Germinal center (tissue), 1 donor: ENCODE measurements around the gene SNX13.

Source experiments
- DNase-seq: peaks from one replicate; pipeline ENCODE4 v3.0.0; 2012; ENCODE audit warnings: mixed read lengths, low spot score

Gene SNX13

DNA sequence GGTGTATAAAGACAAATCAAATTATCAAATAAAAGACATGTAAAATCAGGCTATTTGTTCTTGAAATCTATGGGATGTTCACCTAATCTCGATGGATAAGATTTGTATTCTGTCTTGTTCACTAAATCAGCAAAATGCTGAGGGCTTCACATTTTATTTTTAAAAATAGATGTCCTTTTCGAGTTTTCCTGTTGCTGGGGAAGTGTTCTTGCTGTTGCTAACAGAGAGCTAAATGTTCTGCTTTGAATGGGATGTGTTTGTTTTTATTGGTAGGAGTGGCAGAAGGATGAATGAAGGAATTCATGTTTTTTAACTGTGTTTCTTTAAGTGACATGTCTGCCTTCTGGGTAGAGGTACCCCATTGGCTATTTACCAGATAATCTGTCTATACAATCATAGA lies 7.3 kb upstream of the SNX13 start:
- no peak for DNase-seq

DNA sequence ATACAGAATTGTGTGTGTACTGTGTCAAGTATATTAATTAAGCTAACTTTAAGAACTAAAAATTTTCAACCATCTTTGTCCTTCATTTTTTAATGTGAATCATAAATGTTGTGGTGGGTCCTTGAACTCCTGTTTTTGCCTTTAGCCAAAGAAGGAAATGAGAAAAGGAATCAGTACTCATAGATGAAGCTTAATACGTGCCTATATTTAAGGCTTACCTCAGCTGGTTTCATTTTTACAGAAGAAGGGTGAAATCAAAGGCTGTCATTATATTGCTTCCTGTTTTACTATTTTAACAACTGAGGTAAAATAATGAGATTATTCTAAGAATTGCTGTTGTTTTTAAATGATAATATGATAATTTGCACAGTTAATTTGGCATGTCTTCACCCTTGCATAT lies 6.3 kb upstream of the SNX13 start:
- DNase-seq = peak; percentile 25

DNA sequence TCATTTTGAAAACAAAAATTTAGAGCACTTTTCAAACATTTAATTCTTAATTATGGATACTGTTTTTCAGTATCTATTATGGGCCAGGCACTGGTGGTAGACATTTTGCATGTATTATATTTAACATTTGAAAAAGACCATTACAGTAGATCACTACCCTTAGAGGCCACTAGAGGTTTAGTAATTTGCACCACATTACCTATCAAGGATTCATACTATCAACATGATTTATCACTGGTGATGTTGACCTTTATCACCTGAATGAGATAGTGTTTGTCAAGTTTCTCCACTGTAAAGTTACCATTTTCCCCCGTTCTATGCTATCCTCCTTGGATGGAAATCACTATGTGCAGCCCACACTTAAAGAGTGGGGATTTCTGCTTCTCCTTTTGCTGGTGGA lies 4.4 kb upstream of the SNX13 start:
- peak; percentile 10 for DNase-seq

DNA sequence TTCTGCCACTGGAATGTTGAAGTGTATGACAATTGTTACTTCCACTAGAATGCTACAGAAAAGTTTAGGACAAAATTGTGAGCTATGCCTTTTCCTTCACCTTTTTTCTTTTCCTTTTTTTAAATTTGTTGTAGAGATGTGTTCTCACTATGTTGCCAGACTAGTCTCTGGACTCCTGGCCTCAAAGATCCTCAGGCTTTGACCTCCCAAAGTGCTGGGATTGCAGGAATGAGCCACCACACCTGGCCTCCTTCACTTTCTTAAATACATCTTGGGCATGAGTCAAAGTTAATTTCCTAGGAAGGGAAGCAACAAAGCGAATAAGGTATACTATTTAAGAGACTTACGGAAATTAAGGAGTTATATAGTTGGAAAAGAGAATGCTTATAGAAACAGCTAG lies 2.7 kb upstream of the SNX13 start:
- no peak for DNase-seq

DNA sequence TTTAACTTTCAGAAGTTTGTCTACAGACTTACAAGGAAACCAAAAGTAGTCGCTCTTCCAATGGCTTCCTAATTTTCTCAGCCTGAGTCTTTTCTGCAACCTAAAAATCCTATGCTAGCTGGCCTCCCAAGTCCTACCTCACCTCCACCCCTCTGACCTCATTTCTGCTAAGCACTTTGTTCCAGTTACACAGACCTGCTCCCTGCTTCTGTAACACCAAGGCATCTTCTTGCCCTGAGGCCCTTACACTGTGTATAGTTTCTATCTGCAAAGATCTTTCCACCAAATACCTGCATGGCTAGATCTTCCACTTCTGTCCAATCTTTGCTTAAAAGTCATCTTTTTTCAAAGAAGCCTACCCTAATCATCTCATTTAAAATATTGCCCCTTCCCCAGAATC lies 1.9 kb upstream of the SNX13 start:
- DNase-seq = no peak

DNA sequence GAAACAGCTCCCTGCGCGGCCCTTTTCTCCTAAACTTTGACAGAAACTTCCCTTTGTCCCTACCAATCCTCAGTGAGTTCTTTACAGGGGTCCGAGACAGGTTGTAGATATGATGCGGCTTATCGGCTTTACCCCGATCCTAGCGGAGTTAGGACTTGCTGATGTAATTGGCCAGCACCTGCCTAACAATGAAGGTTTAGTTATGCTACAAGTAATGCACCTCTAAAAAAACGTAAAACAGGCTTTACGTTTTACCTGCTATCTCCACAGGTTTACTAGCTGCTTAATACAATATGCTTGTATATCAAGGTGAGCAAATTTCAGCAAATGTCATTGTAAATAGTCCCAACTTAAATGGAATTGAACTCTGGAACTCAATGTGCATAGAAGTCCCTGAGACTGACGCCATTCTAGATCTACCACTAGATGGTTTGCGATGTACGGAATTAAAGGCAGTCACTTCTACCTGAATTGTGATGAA lies 697 bp upstream of the SNX13 start:
- DNase-seq = peak; percentile 10

DNA sequence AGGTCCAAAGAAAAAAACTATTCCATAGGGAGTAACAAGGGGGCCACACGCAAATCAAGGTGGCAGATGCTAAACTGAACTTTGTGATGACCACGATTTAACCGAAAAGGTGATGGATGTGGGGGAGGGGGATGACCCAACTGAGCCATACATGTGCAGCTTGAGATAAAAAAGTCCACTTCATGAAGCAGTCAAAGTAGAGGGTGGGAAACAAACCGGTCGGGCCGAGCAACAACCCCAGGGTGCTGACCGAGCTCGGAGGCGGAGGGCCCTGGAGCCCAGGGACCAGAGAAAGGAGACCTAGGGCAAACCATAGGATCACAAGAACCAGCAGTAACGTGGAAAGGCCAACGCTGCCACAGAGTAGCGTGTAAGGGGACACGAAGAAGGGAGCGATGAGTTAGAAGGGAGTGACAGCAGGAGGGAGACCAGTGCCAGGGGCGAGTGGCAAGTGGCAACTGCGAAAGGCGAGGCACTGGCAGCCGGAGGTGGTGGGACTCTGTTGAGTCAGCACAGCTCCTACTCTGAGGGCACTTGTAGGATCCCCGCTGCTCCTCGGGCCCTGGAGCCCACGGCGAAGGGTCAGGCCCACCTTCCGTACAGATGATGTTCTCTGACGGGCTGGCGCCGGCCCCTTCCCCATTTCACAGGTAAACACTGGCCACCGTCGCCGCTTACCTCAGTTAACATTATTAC lies 540 bp downstream of the SNX13 start:
- peak; percentile 63 for DNase-seq

DNA sequence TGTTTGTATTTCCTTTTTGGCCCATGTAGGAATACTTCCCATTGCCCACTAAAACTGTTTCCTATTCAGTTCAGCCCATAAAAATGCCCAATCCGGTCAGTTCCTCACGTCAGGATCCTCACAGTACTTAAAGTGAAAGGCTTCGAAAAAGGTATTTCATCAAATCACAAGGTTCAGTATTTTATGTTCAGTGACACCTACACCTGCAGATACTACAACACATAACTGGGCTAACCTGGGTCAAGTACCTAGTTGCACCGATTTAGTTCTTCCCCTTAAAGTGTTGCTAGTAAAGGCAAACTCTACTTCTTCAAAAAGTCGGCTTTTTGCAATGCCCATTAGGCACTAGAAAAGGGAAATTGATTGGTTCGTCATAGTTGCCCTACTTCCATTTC lies 1.1 kb downstream of the SNX13 start:
- DNase-seq = peak; percentile 24

DNA sequence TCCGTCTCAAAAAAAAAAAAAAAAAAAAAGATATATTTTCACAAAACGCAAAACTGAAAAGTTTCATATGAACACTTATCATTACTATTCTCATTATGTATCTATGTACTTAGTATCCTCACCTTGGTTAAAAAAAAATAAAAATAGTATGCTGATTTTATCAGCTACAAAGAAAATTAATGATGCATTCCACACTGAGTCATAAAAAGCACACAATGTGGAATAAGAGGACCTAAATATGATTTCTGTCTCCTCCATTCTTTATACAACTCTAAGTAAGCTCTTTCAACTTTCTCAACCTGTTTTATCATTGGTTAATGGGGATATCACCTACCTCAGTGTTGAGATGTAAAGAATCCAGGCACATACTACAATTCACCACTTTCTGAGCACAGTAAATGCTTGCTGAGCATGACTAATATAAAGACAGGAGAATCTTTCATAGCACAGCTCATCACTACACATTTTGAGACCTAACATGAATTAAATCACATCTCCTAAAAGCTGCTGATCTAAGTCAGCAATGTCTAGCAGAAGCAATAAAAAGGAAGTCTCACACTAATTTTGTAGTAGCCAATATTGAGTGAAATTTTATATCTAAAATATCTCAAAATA lies 2.7 kb downstream of the SNX13 start:
- no peak for DNase-seq

DNA sequence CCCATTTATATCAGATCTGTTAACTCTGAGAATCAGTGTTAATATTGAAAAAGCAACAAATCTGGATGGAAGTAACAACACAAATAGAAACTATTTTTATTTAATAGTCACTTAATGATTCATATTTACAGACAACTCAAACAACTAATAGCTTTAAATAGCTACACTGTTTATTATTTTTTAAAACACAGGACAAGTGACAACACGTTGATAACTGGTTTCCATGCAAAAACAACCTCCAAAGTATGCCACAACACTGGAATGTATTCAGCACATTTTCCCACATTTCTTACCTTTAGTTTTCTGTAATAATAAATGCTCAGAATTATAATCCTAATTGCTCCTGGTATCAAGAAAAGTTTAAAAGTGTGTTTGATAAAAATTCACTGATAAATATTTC lies 4.0 kb downstream of the SNX13 start:
- no peak for DNase-seq

DNA sequence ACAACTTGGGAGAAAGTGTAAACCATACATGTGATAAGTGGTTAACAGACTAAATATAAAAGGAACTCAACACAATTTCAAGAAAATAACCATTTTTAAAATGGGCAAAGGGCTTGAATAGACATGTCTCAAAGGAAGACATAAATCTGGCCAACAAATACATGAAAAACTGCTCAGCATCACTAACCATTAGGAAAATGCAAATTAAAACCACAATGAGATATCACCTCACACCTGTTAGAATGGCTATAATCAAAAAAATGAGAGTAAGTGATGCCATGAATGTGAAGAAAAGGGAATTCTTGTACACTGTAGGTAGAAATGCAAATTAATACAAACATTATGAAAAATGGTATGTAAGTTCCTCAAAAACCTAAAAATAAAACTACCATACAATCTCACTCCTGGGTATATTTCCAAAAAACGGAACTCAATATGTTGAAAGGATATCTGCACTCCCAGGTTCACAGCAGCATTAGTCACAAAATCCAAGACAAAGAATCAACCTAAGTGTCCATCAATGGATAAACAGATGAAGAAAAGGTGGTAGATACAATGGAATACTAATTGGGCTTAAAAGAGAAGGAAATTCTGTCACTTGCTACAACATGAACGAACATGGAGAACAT lies 5.6 kb downstream of the SNX13 start:
- DNase-seq = no peak

DNA sequence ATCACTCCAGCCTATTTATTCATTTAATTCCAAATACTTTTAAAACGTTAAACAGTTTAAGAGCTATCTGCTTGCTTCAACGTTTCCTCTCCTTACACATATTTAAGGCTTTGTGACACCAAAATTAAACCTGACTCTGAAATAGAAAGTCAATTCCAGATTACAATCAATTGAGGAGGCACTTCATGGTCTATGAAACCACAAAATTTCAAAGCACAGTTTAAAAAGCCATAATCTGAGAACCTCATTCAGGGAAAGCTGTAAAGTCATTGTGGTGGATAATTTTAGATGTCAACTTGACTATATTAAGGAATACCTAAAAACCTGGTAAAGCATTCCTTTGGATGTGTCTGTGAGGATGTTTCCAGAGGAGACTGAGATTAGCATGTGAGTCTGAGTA lies 6.2 kb downstream of the SNX13 start:
- no peak for DNase-seq

DNA sequence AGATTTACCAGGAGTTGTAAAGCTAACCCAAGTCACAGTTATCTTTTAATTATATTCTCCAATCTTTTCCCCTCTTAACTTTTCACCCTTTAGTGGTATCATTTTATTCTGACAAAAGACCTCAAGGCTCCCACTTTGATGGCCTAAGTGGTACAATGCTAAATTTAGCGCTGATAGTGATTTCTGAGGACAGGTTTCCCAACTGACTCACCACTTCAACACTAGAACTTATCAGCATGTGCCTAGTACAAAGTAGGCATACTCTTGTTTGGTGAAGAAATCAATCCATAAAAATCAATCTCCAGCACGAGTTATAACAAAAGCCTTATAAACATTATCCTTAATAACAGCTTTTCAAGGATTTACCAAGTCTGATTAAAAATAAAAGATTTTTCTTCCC lies 7.5 kb downstream of the SNX13 start:
- no peak for DNase-seq

DNA sequence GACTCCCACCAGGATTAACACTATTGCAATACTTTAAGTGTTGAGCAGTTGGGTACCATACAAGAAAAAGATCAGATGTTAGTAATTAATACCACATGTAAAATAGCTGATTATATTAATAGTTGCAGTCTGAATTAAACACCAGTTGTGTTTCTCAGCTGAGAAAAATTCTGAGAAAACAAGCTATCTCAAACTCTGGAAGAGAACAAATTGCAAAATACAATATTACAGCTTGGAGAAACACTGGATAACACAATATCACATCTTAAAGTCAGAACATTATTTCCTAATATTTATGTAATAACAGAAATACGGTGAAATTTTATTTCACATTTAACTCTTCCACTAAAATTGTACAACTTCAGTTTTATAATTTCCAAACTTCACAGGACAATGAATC lies 9.2 kb downstream of the SNX13 start:
- DNase-seq = no peak

DNA sequence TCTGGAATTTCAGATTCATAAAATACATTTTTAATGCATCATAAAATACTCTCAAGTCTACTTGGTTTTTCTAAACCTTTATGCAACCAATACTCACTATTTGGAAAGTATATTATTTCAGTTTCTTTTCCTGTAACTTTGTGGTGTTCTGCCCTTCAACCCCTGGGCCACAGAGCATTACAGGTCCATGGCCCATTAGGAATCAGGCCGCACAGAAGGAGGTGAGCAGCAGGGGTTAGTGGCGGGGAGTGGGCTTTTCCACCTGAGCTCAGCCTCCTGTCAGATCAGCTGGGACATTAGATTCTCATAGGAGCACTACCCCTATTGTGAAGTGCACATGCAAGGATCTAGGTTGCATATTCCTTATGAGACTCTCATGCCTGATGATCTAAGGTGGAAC lies 9.7 kb downstream of the SNX13 start:
- DNase-seq = no peak

DNA sequence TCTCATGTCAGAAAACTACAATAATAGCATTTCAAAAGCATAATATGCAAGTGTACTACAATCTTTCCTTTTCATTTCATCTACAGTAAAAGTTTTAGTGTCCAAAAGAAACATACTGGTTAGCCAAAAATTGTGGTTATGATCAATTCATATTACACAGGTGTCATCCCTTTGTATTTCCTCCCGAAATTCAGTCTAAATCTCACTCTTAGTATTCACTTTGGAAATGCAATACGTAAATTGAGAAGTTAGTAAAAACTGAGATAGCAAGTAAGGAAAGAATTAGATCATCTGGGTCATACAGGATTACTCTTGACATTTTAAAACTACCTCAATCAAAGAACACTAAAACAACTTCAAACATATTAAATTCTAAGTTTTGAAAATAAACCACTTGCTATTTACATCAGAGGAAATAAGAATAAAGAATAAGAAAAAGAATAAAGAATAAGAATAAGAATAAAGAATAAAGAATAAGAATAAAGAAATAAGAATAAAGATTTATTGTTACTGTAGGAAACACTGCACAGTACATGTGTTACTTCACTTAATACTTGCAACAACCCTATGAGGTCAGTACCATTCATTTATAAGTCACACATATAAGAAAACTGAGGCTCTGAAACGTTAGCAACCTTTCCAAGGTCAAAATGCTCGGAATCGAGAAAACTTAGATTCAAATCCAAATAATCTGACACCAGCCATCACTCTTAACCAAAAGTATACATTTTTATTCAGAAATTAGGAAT lies 10.5 kb downstream of the SNX13 start:
- no peak for DNase-seq

DNA sequence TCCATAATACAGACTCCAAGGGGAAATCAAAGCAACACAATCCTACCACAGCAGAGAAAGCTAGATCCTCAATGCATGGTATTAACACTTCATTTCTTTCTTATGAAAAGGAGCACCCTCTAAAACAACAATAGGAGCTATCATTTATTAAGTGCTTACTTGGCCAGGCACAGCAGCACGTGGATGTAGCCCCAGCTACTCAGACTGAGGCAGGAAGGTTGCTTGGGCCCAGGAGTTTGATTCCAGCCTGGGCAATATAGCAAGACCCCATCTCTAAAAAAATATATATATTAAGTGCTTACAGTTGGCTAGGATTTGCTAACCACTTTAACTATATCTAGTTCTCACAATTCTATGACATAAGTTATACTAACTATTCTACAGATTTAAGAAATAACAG lies 12.2 kb downstream of the SNX13 start:
- no peak for DNase-seq

DNA sequence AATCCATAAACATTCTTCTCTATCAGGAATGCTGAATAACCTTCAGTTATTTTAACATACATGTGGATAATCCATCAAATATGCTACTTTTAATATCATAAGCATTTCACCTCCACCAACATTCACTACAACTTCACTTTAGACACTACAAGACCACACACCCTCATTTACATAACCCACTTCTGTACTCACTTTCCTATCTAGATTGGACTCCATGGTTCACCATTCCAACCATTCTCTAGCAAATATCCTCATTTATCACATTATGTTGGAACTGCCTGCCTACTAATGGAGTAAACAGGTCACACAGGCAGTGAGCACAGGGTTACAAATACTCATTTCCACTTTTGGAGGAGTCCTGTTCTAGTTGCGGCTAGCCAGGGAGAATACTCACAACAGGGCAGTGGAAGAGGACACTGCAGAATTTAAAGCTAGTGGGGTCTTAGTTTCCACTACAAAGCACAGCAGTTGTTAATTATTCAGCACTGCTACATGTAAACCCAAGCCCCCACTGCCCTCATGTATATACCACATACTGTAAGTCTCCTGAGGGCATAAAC lies 18.4 kb downstream of the SNX13 start:
- DNase-seq = no peak

DNA sequence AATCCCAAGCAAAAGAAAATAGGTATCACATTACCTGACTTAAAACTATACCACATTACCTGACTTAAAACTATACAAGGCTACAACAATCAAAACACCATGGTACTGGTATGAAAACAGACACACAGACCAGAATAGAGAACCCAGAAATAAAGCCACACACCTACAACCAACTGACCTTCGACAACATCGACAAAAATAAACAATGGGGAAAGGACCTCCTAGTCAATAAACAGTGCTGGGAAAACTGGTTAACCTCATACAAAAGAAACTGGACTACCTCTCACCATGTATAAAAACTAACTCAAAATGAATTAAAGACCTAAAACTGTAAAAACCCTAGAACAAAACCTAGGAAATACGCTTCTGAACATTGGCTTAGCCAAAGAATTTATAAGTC lies 22.5 kb downstream of the SNX13 start:
- no peak for DNase-seq

DNA sequence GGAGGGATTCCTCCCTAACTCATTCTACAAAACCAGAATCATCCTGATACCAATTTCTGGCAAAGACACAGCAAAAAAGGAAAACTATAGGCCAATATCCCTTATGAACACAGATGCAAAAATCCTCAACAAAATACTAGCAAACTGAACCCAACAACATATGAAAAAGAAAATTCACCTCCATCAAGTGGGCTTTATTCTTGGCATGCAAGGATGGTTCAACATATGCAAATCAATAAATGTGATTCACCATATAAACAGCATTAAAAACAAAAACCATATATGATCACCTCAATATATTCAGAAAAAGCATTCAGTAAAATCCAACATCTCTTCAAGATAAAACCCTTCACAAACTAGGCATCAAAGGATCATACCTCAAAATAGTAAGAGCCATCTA lies 23.5 kb downstream of the SNX13 start:
- DNase-seq = no peak

DNA sequence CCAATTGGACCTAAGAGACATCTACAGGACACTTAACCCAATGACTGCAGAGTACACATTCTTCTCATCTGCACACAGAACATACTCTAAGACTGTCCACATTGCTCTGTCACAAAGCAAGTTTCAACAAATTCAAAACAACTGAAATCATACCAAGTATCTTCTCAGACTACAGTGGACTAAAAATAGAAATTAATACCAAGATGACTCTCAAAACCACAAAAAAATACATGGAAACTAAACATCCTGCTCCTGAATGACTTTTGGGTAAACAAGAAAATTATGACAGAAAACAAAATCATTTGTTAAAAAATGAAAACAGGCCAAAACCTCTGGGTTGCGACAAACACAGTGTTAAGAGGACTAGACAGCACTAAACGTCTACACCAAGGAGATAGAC lies 24.5 kb downstream of the SNX13 start:
- DNase-seq = no peak

DNA sequence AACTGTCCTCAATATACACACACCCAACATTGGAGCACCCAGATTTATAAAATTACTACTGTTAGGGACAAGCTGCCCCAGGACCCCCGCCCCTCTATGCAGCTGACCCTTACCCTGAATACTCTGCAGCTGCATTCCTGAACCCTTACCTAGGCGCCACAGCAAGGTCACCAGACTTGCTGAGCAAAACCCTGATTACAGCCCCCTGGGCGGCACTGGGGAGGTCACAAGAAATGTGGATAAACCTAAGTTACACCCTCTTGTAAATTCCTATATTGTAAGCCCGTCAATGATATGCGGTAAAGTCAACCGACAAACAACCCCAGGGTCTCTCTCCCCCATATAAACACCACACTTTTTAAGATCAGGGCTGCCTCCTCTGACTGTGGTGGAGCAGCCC lies 25.1 kb downstream of the SNX13 start:
- no peak for DNase-seq

DNA sequence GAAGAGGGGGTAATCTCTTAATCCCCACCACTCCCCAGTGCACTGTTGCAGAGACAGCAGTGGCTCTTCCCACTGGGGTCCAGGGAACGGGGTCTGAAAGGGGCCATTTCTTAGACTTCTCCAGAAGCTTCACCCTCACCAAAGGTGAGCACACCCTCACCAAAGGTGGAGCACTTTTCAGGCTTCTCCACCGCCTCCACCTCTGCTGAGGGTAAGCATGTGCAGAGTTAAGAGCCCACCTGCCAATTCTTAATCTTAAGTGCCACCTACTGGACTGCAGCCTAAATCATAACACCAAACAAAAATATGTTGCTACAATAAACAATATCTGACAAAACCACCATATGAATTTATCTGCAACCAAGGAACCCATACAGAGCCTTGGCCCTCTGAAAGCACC lies 27.0 kb downstream of the SNX13 start:
- no peak for DNase-seq
